ENCODE results near the gene COL16A1.

Gene COL16A1

DNA sequence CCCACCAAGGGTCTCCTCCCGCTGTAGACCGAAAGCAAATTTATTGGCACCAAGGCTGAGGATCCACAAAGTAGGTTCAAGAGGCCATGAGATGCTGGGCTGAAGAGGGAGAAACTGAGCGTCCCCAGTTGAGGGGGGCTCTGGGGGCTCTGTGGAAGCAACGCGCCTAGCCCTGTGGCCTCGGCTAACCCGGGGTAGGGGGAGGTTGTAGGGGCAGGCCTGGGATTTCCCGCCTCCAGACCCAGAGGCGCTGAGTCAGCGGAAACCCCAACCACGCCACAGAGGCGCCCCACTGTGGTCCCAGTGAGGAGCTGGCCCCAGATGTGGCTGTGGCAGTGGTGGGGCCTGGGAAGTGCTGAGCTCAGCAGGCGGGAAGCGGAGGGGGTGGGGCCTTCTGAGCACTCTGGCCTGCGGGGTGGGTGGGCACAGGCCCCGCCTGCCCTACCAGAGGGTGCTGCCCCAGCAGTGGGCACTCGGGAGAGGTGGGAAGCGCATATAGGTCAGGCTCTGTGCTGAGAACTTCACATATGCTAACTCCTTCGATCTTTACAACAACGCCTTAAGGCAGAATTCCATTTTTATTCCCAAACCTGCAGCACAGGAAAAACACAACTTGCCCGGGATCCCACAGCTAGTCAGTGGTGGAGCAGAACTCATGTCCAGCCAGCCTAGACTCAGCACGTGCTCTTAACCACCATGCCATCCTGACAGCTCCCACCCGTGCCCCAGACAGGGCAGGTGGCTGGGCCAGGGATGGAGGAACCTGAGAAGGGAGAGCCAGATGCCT lies 1.5 kb upstream of the COL16A1 start:
- FAIRE-seq, result no peak

DNA sequence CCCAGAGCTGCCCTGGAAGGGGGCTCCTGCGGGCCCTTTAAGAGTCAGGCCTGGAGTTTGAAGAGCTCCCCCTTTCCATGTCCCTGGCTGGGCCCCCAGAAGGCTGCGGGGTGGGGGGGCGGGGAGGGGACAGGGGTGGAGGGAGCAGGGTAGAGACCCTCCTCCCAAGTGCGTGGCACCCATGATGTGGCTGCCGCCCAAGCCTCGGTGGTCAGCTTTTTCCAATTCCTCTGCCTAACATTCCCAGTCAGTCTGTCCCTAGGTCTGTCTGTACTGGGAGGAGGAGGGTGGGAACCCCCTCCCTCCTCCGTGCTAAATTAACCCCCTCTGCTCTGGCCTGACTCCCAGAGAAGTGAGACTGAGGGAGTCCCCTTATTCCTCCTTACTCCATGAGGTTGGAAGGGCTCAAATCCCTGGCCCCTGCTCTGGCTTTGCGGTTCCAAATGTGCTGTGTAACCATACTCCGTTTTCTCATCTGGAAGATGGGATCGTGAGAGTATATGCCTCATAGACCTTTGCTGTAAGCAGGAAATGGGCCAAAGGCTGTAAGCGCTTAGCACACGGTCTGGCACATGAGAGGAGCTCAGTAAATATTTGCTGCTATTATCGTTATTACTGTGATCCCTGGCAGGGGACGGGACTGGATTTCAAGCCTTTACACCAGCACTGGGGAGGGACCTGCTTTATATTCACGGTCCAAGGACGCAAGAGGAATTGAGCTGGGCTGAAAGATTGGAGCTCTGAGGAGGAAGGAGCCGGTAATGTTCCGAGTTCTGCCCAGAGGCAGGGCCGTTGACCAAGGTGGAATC lies 658 bp upstream of the COL16A1 start:
- no peak for FAIRE-seq

DNA sequence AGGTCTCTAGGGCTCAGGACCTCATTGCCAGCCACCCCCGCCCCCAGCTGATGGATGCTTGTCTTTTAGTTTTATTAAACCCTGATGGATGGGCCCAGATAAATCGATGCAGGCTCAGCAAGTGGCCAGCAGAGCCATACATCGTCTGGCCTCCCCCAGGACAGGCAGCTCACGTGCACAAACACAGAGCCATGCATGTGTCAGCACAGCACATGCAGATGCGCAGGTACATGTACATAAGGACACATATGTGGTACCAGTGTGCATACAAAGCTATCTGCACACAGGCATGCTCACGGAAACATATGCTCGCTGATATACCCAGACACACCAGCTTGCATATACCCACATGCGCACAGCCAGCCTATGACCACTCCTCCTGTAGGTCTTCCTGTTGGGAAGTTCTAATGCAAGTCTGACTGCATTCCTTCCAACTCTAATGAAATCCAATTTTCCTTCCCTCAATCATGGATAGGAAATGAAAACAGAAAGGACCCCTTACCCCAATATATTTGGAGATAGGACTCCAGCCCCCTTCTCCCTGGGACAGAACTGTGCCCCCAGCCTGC lies 897 bp downstream of the COL16A1 start:
- no peak for FAIRE-seq

DNA sequence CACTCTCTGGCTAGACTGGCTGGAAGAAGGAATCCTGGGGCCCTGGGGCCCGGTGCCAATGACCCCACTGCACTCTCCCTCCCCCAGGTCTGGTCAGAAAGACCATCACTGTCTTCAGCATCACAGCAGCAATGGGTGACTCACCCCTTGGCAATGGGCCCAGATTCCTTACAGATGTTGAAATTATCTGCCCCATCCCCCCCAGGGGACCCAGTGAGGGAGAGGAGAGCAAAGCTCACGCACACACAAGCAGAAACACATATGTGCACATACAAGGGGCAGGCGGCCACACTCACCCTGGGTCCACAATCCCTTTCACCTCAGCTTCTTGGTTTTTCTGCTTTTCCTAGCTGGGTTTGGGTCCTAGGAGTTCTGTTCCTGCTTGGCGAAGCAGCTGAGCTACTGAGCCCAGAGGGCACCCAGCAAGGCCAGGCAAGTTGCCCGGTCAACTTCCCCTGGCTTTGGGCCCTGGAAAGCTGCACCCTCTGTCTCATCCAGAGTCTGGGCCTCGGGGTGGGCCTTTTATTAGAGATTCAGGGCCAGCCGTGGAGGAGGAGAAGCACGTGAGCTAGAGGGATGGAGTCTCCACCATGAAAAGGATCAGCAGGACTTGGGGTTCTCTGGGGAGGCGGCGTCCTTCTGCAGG lies 2.6 kb downstream of the COL16A1 start:
- no peak for FAIRE-seq

DNA sequence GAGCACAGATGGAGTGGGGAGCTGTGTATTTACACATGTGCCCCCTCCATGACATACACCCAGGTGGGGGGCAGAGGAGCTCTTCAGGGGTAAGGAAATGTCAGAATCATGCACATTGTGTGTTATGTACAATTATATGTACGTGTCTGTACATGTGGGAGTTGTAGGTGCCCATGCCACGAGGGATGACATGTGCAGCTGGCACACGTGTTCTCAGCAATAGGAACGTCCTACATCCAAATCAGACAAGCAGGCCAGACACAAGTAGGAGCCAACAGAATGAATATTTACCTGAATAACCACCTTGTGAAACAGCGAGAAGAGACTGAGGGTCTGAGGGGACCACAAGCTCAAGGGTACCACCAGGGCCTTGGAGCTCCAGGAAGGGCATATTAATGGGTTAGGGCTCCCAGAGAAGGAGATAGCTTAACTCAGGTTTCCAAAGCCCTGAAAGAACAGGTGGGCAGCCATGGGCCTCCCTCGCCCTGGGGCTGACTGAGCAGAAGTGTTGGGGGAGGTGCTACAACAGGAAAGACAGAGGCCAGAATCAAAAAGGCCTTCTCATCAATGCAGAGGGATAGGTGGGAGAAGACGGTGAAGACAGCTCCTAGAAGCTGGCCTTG lies 3.2 kb downstream of the COL16A1 start:
- FAIRE-seq, result no peak

DNA sequence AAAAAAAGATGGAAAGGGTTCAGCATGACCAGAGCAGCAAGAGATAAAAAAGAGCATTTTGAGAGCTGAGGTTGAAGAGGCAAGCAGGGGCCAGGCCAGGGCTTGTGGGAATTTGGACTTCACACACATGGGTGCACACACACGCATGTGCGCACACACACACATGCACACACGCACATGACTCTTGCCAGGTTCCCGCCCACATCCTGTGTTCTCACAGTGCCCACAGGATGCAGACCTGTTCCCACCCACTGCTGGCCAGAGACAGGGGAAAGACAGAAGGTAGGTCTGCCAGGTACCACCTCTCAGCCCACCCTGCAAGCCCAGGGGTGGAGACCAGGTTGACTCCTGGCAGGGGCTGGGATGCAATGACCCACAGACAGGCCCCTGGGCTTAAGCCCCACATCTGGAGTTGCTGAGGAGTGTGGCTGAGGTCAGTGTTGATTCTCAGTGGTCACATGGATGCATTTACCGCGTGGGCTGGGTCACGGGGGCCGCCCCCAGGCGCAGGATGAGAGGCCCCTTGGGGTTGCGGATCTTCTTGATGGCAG lies 4.4 kb downstream of the COL16A1 start:
- no peak for FAIRE-seq

DNA sequence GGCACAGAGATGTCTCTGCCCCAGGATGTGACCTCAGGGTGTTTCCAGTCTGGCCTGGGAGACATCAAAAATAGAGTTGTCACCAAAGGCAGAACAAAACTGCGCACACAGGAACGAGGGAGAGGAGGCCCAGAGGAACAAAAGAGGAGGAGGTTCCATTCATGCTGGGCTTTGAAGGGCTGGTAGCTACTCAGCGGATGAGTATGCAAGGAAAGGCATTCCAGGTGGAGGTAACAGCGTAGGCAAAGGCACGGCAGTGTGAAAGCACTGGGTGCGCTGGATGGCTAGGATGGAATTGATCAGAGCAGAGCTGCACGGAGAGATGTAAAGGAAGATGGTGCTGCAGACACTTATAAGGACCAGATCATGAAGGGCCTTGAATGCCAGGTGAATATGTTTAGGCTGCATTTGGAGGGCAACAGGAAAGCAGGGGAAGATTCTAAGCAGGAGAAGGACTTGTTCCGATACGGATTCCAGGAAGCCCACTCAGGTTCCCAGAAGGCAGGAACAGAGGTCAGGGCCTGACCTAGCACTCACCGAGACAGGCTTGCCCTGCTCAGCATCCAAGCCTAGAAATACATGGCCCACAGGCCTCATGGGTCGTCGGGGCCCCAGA lies 6.3 kb downstream of the COL16A1 start:
- no peak for FAIRE-seq

DNA sequence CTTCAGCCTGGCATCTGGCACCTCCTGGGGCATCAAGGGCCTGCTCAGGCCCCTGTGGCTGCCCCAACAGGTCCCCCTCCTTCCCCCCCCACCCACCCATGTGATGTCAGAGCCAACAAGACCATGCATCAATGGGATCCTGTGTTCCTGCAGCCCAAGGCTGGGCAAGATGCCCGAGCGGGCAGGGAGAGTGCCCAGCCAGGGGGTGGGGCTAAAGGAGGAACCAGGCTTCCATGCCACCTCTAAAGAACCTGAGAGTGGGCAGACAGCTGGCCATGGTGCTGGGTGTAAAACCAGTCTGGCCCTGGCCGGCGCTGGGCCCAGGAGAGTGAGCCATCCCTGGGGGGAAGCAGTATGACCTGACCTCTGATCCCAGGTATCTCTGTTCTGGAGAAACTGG lies 7.6 kb downstream of the COL16A1 start:
- no peak for FAIRE-seq

DNA sequence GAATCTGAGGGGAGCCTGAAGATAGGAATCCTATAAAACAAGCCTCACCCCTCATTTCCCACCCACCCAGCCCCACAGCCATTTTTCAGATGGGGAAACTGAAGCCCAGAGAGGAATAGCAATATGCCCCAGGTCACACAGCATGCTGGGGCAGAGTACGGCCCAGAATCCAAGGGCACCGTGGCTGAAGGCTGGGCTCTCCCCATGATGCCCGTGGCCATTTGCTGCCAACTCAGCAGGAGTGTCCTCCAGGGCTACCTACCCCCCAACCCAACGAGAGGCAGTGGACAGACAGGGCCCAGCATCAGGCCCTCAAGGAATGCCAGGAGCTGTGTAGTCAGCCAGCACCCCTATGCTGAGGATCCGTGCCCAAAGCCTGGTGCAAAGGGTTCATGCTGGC lies 8.5 kb downstream of the COL16A1 start:
- FAIRE-seq, result no peak

DNA sequence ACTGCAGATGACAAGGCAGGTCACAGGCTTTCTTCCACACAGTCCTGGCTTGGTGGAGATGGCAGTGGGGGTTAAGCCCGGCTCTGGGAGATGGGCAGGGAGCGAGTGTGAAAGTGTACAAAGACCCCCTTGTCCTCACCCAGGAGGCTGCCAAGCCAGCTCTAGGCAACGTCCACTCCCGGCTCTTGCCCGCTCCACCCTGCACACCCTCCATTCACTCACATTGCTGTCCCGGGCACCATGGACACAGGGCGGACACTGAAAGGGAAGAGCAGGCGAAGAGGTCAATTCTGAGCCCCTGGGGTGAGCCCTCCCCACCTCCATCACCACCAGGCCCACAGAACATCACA lies 8.9 kb downstream of the COL16A1 start:
- no peak for FAIRE-seq

DNA sequence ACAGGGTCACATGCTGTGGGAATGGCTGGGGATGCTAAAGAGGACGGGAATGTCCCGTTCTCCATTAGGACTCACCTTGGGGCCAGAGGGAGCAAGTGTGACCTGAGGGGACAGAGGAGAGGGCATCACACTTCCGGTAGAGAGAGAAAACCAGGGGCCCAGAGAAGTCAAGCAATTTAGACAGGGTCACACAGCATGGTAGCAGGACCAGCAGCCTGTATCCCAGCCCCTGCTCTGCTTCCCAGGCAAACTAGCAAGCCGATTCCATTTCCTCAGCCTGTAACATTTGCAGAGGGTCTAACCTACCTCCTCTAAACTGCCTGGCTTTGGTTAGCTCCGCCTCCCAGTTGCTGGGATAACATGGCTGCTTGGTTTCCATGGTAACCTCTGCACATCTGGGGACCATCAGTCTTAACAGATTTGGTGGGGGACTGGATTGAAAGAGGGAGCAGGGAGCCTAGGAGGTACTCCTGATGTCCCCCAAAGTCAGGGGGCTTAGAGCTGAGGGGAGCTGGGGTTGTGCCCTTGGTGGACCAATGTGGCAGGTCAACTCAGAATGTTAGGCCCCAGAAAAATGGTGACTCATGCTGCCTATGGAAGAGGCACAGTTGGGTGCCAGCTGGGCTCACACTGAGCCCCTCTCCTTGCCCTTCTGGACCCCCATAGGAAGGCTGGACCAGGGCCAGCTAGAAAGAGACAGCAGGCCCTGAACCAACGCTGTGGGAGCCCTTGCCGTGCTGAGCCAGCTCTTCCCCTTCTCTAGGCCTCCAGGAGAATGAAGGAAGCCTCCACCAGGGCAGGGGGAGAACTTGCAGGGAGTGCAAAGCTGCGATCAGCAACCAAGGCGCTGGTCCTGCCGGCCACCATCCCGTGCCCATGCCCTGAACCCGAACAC lies 9.5 kb downstream of the COL16A1 start:
- FAIRE-seq, result no peak

DNA sequence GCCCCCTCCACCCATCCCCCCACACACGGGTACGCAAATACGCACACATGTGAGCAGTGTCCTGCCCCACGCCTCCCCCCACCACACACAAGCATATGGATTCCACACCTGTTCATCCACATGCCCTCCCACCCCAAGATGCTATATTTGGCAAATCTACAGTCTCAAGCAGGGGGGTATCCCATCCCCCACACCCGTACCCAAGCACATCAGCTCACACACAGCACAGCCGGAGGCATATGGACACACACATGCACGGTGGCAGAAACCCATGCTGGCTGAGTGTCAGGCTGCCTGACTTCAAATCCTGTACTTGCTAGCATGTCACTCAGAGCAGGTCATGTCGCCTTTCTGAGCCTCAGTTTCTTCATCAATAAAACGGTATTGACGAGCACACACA lies 10.6 kb downstream of the COL16A1 start:
- no peak for FAIRE-seq

DNA sequence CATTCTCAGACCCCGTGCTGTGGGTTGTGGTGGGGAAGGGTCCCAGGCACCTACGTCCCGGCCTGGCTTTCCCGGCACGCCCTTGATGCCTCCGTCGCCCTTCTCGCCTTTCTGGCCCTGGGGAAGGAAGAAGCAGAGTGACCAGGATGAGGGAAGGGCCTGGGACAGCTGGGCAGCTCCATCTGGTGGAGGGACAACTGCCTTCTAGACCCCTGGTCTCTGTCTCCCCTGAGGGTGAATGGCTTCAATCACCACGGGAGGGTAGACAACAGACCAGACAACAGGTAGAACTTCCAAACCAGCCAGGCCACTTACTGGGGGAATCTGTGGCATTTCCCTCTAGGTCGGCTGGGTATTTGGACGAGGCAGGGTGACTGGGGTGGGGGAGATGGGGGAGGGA lies 11.9 kb downstream of the COL16A1 start:
- FAIRE-seq, result no peak

DNA sequence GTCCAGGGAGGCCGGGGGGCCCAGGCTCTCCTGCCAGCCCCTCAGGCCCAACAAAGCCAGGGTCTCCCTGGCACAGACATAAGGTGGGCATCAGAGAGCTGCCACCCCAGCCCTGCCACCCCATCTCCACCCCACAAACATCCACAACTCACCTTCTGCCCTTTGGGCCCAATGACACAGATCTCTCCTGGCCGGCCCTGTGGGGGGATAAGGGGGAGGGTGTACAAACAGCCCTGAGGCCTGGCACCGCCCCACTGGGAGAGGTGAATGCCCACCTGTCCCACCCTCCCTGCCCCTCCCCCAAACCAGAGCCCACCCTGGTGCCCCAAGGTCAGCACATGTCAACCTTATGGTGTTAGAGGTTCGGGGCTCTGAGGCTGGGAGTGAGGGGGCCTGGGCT lies 12.4 kb downstream of the COL16A1 start:
- no peak for FAIRE-seq

DNA sequence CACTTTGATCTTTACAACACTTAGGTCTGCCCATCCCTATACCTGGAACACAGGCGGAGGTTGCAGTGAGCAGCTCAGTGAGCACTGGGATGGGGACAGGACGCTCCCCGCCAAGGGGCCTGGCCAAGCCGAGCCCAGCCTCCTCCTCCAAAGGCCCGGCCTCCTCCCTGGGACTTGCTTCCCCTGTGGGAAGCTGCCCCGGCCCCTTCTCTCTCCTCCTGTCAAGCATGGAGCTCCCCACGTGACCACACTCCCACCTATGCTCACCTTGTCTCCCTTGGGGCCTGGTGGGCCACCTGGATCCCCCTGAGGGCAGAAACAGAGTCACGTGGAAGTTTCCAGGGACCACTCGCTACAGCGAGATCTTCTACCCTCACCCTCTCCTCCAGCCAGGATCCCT lies 12.9 kb downstream of the COL16A1 start:
- FAIRE-seq, result no peak

DNA sequence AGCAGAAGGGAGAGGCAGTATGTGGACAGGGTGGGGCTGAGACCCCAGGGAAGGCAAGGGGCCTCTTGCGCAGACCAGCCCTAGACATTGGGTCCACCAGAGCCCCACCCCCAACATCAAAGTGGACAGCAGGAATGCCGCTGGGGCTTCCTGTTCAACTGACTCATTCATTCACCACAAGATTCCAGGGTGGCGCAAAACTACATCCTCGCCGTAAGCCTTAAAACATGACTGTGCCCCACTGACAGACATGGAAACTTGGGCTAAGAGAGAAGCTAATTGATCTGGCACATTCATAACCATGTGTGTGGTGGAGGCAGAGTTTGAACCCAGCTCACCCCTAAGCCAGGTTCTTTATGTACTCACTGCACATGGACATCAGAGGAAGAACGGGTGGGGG lies 14.0 kb downstream of the COL16A1 start:
- no peak for FAIRE-seq

DNA sequence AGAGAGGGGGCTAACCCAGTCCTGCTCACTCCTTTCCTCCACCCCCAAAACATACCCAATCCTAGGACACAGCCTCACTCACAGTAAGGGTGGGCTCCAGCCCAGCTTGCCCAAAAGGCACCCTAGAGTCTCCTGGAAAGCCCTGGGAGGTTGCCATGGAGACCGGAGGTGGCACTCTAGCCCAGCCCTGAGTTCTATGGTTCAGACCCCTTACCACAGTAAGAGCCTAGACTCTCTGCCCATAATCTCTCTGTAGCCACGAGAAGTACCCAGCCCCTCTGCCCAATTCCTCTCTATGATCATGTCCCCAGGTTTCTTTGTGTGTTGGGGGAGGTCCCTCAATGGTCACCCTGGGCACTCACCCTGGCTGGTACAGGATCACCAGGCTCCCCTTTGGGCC lies 14.4 kb downstream of the COL16A1 start:
- no peak for FAIRE-seq

DNA sequence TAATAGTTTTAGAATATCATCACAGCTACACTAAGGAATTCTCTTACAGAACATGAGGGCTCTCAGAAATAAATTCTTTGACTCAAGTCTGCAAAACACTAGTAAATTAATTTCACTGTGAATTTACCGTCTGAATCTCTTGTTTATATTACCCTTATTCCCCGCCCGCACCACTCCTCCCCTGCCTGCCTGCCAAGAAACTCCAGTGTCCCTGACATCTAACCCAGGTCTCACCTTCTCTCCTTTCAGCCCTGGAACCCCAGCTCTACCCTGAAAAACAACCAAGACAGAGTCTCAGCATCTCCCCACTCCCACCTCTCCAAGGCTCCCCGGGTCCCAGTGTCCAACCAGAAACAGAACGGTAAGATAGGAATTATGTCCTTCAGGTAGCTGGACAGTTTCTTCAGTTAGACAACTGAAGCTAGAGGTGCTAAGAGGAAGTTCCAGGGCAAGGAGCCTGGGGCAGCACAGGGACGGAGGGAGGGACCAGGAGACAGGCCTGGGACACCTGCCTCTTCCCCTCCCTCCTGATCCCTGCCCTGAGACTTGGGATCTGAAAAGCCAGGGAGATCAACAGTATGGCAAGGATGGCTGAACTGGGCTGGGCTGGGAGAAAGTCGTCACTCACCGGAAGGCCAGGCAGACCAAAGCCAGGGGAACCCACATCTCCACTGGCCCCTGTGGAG lies 15.4 kb downstream of the COL16A1 start:
- FAIRE-seq, result no peak

DNA sequence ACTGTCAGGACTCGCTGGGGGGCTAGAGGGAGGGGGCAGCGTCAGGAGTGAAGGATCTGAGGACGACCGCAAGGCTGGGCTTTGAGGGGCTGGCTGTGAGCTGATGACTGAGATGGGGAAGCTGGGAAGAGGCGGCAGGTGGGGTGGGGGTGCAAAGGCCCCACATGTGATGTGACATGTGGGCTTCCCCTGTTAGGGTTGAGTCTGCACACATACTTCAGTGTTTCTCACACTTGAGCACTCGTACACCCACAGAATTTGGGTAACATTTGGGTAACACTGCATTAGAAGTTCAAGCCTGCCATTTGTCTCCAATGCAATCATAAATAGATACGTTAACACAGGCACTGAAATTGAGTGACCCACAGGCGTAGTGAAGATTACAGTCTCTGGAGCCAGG lies 16.2 kb downstream of the COL16A1 start:
- no peak for FAIRE-seq

DNA sequence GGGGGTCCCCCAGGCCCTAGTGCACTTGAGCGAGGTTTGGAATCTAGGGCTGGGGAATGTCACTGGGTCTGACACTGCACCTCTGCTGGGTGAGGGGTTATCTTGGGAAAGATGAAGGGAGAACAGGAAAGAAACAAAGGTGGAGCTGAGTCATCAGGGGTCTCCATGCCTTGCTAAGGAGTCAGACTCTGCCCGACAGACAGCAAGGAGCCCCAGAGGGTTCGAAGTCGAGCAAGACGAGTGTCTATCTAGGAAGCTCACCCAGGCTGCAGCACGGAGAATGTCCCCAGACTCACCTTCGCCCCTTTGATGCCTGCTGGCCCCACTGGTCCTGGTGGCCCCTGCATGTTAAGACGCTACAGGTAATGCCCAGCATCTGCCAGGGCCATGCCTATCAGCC lies 18.0 kb downstream of the COL16A1 start:
- no peak for FAIRE-seq

DNA sequence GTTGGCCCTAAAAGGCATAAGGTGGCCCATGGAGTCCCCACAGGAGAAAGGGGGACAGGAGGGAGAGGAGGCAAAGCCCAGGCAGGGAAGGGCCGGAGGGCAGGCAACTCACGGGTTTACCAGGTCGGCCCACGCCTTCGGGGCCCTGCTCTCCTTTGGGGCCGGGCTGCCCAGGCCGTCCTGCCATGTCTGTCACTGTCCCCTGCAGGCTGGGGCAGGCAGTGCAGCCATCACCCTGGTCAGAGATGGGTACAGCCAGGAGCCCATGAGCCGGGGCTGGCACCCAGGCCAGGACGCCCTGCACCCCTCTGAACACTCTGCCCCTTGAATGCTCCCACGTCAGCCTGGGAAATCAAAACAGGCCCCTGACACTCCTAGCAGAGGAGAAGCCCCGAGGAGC lies 19.8 kb downstream of the COL16A1 start:
- FAIRE-seq, result no peak
